HEK293 (cell line): ENCODE measurements around the gene ITGA8.

Experiments used
- EGR2 ChIP-seq: fragments of 450-650 bp; formaldehyde crosslinking; IDR thresholded peaks from 2 replicates; pipeline ENCODE4 v1.5.1; 2016; ENCODE audit warnings: low read depth, missing biosample characterization, missing genetic modification characterization
- GFI1B ChIP-seq: fragments of 450-650 bp; formaldehyde crosslinking; IDR thresholded peaks from 2 replicates; pipeline ENCODE4 v1.5.1; 2016; ENCODE audit warnings: missing biosample characterization, missing genetic modification characterization
- GLIS1 ChIP-seq: fragments of 450-650 bp; formaldehyde crosslinking; IDR thresholded peaks from 2 replicates; pipeline ENCODE4 v1.5.1; 2016; ENCODE audit warnings: missing biosample characterization, missing genetic modification characterization
- HOXA7 ChIP-seq: sonication (generic); formaldehyde crosslinking; IDR thresholded peaks from 2 replicates; pipeline ENCODE4 v1.8.1; 2022; ENCODE audit warnings: missing genetic modification reagents, borderline replicate concordance
- IKZF3 ChIP-seq: fragments of 450-650 bp; IDR thresholded peaks from 2 replicates; pipeline ENCODE4 v1.5.0; 2018; ENCODE audit warnings: missing biosample characterization, mild to moderate bottlenecking, missing genetic modification characterization, moderate library complexity
- INSM2 ChIP-seq: fragments of 450-650 bp; formaldehyde crosslinking; IDR thresholded peaks from 2 replicates; pipeline ENCODE4 v1.5.1; 2016; ENCODE audit warnings: missing biosample characterization, missing genetic modification characterization
- MZF1 ChIP-seq: fragments of 450-650 bp; formaldehyde crosslinking; IDR thresholded peaks from 2 replicates; pipeline ENCODE4 v1.5.1; 2017; ENCODE audit warnings: missing biosample characterization, missing genetic modification characterization, borderline replicate concordance
- OSR2 ChIP-seq: fragments of 450-650 bp; formaldehyde crosslinking; IDR thresholded peaks from 2 replicates; pipeline ENCODE4 v1.5.1; 2016; ENCODE audit warnings: missing biosample characterization, missing genetic modification characterization
- PBX3 ChIP-seq: sonication (generic); formaldehyde crosslinking; IDR thresholded peaks from 2 replicates; pipeline ENCODE4 v1.8.1; 2022; ENCODE audit warnings: mild to moderate bottlenecking, moderate library complexity, missing genetic modification reagents
- PRDM1 ChIP-seq: fragments of 450-650 bp; formaldehyde crosslinking; IDR thresholded peaks from 2 replicates; pipeline ENCODE4; 2016; ENCODE audit warnings: missing biosample characterization, missing genetic modification characterization
- PRDM2 ChIP-seq: fragments of 450-650 bp; formaldehyde crosslinking; IDR thresholded peaks from 2 replicates; pipeline ENCODE4 v1.5.1; 2016; ENCODE audit warnings: missing biosample characterization, missing genetic modification characterization, borderline replicate concordance
- PRDM6 ChIP-seq: fragments of 450-650 bp; formaldehyde crosslinking; IDR thresholded peaks from 2 replicates; pipeline ENCODE4 v1.5.1; 2017; ENCODE audit warnings: missing biosample characterization, missing genetic modification characterization
- SP2 ChIP-seq: fragments of 450-650 bp; formaldehyde crosslinking; IDR thresholded peaks from 2 replicates; pipeline ENCODE4 v1.5.1; 2016; ENCODE audit warnings: missing biosample characterization, missing genetic modification characterization
- SP7 ChIP-seq: fragments of 450-650 bp; formaldehyde crosslinking; IDR thresholded peaks from 2 replicates; pipeline ENCODE4 v1.5.1; 2016; ENCODE audit warnings: missing biosample characterization, missing genetic modification characterization
- ZBTB8A ChIP-seq: fragments of 450-650 bp; formaldehyde crosslinking; IDR thresholded peaks from 2 replicates; pipeline ENCODE4 v1.5.1; 2016; ENCODE audit warnings: missing biosample characterization, missing genetic modification characterization
- ZEB2 ChIP-seq: fragments of 450-650 bp; formaldehyde crosslinking; IDR thresholded peaks from 2 replicates; pipeline ENCODE4 v1.5.1; 2016; ENCODE audit warnings: missing biosample characterization, missing genetic modification characterization
- ZIC2 ChIP-seq: fragments of 450-650 bp; formaldehyde crosslinking; IDR thresholded peaks from 2 replicates; pipeline ENCODE4 v1.5.1; 2016; ENCODE audit warnings: missing biosample characterization, missing genetic modification characterization
- ZNF211 ChIP-seq: fragments of 450-650 bp; formaldehyde crosslinking; IDR thresholded peaks from 2 replicates; pipeline ENCODE4 v1.5.1; 2016; ENCODE audit warnings: low read depth, missing biosample characterization, missing genetic modification characterization
- ZNF214 ChIP-seq: fragments of 450-650 bp; formaldehyde crosslinking; IDR thresholded peaks from 2 replicates; pipeline ENCODE4 v1.5.1; 2017; ENCODE audit warnings: missing biosample characterization, mild to moderate bottlenecking, missing genetic modification characterization, borderline replicate concordance
- ZNF37A ChIP-seq: fragments of 450-650 bp; IDR thresholded peaks from 2 replicates; pipeline ENCODE4 v1.5.1; 2018; ENCODE audit warnings: missing biosample characterization, missing genetic modification characterization
- ZNF394 ChIP-seq: fragments of 450-650 bp; formaldehyde crosslinking; IDR thresholded peaks from 2 replicates; pipeline ENCODE4 v1.5.1; 2016; ENCODE audit warnings: missing biosample characterization, missing genetic modification characterization, mild to moderate bottlenecking, moderate library complexity, borderline replicate concordance
- ZNF398 ChIP-seq: fragments of 450-650 bp; formaldehyde crosslinking; IDR thresholded peaks from 2 replicates; pipeline ENCODE4 v1.5.1; 2017; ENCODE audit warnings: missing biosample characterization, missing genetic modification characterization
- ZNF423 ChIP-seq: fragments of 450-650 bp; formaldehyde crosslinking; IDR thresholded peaks from 2 replicates; pipeline ENCODE4 v1.5.1; 2016; ENCODE audit warnings: missing biosample characterization, missing genetic modification characterization
- ZNF433 ChIP-seq: fragments of 450-650 bp; formaldehyde crosslinking; IDR thresholded peaks from 2 replicates; pipeline ENCODE4 v1.5.1; 2016; ENCODE audit warnings: missing biosample characterization, missing genetic modification characterization, low read depth
- ZNF558 ChIP-seq: fragments of 450-650 bp; formaldehyde crosslinking; IDR thresholded peaks from 2 replicates; pipeline ENCODE4 v1.5.1; 2016; ENCODE audit warnings: missing biosample characterization, missing genetic modification characterization
- ZNF561 ChIP-seq: fragments of 450-650 bp; IDR thresholded peaks from 2 replicates; pipeline ENCODE4 v1.5.1; 2018; ENCODE audit warnings: missing biosample characterization, missing genetic modification characterization, borderline replicate concordance
- ZNF704 ChIP-seq: fragments of 450-650 bp; formaldehyde crosslinking; IDR thresholded peaks from 2 replicates; pipeline ENCODE4 v1.5.1; 2016; ENCODE audit warnings: missing biosample characterization, missing genetic modification characterization
- ZSCAN30 ChIP-seq: fragments of 450-650 bp; IDR thresholded peaks from 2 replicates; pipeline ENCODE4 v1.5.1; 2018; ENCODE audit warnings: missing biosample characterization, mild to moderate bottlenecking, missing genetic modification characterization, moderate library complexity

ITGA8 gene

GRCh38 chr10:15725603-15726002 lies 5.9 kb upstream of the ITGA8 start (continued):
- 0 out of 2 replicates have a peak, but pooled peaks have one; percentile 35 for TF ChIP-seq ZSCAN30 (tag by site-specific recombination)
- no peak for TF ChIP-seq GFI1B (tag by site-specific recombination)
- TF ChIP-seq OSR2 (tag by site-specific recombination): peak; percentile 84
- TF ChIP-seq ZIC2 (tag by site-specific recombination): peak; percentile 43
- no peak for TF ChIP-seq PRDM1
- TF ChIP-seq ZNF211 (tag by site-specific recombination): no peak
- no peak for TF ChIP-seq ZNF558 (tag by site-specific recombination)
- no peak for TF ChIP-seq ZBTB8A (tag by site-specific recombination)
- peak; percentile 60; the same call in 1 of the 2 replicates for TF ChIP-seq ZNF561 (tag by site-specific recombination)
- no peak for TF ChIP-seq PBX3 (CRISPR knock-in tag)
- TF ChIP-seq SP2 (tag by site-specific recombination): no peak
- no peak for TF ChIP-seq ZNF423 (tag by site-specific recombination)
- TF ChIP-seq ZNF704 (tag by site-specific recombination): no peak
- TF ChIP-seq GLIS1 (tag by site-specific recombination): peak; percentile 66
- no peak for TF ChIP-seq PRDM2
- peak; percentile 89 for TF ChIP-seq IKZF3 (tag by site-specific recombination)
- 0 out of 2 replicates have a peak, but pooled peaks have one; percentile 11 for TF ChIP-seq ZEB2
- TF ChIP-seq ZNF433 (tag by site-specific recombination): no peak
- TF ChIP-seq ZNF37A (tag by site-specific recombination): no peak
- TF ChIP-seq SP7 (tag by site-specific recombination): peak; percentile 27; the same call in 1 of the 2 replicates
- TF ChIP-seq MZF1 (tag by site-specific recombination): no peak; the same call in 1 of the 2 replicates
- no peak for TF ChIP-seq ZNF398 (tag by site-specific recombination)
- no peak for TF ChIP-seq ZNF214 (tag by site-specific recombination)
- TF ChIP-seq INSM2: no peak
- TF ChIP-seq EGR2: peak; percentile 23; the same call in 1 of the 2 replicates
- TF ChIP-seq PRDM6 (tag by site-specific recombination): no peak
- no peak for TF ChIP-seq HOXA7 (CRISPR knock-in tag)
- TF ChIP-seq ZNF394 (tag by site-specific recombination): no peak
